ENCODE measurements around the gene MLLT3.

The MLLT3 gene

GRCh38 chr9:20512106-20512505, 110.2 kb downstream of the MLLT3 start:
- DNase-seq (ENCODE audit: low spot score): peak; percentile 70

GRCh38 chr9:20511686-20512085, 110.6 kb downstream of the MLLT3 start:
- DNase-seq (ENCODE audit: low spot score): no peak

- no peak for DNase-seq (ENCODE audit: low spot score)
Observed at GRCh38 chr9:20509466-20509865, 112.8 kb downstream of the MLLT3 start.

- no peak for DNase-seq (ENCODE audit: low spot score)
Observed at GRCh38 chr9:20508242-20508641, 114.1 kb downstream of the MLLT3 start.

- DNase-seq (ENCODE audit: low spot score): no peak
Observed at GRCh38 chr9:20507431-20507830, 114.9 kb downstream of the MLLT3 start.

GRCh38 chr9:20506099-20506900, 116.0 kb downstream of the MLLT3 start:
- DNase-seq (ENCODE audit: low spot score): no peak

GRCh38 chr9:20505574-20505973, 116.7 kb downstream of the MLLT3 start:
- no peak for DNase-seq (ENCODE audit: low spot score)

GRCh38 chr9:20504930-20505329, 117.4 kb downstream of the MLLT3 start:
- no peak for DNase-seq (ENCODE audit: low spot score)

GRCh38 chr9:20500101-20500500, 122.2 kb downstream of the MLLT3 start:
- no peak for DNase-seq (ENCODE audit: low spot score)

- DNase-seq (ENCODE audit: low spot score): no peak
Observed at GRCh38 chr9:20499013-20499412, 123.3 kb downstream of the MLLT3 start.

GRCh38 chr9:20496328-20496727, 126.0 kb downstream of the MLLT3 start:
- no peak for DNase-seq (ENCODE audit: low spot score)

- DNase-seq (ENCODE audit: low spot score): no peak
Observed at GRCh38 chr9:20495098-20495497, 127.2 kb downstream of the MLLT3 start.

GRCh38 chr9:20494035-20494434, 128.3 kb downstream of the MLLT3 start:
- DNase-seq (ENCODE audit: low spot score): no peak

- no peak for DNase-seq (ENCODE audit: low spot score)
Observed at GRCh38 chr9:20492772-20493171, 129.5 kb downstream of the MLLT3 start.

- DNase-seq (ENCODE audit: low spot score): no peak
Observed at GRCh38 chr9:20491612-20492011, 130.7 kb downstream of the MLLT3 start.

GRCh38 chr9:20490246-20490834, 132.0 kb downstream of the MLLT3 start:
- no peak for DNase-seq (ENCODE audit: low spot score)

GRCh38 chr9:20488691-20489090, 133.6 kb downstream of the MLLT3 start:
- DNase-seq (ENCODE audit: low spot score): no peak

GRCh38 chr9:20486552-20486951, 135.7 kb downstream of the MLLT3 start:
- no peak for DNase-seq (ENCODE audit: low spot score)

- no peak for DNase-seq (ENCODE audit: low spot score)
Observed at GRCh38 chr9:20481437-20481836, 140.9 kb downstream of the MLLT3 start.

GRCh38 chr9:20480249-20480648, 142.1 kb downstream of the MLLT3 start:
- DNase-seq (ENCODE audit: low spot score): no peak

GRCh38 chr9:20479419-20480155, 142.7 kb downstream of the MLLT3 start:
- DNase-seq (ENCODE audit: low spot score): no peak

- no peak for DNase-seq (ENCODE audit: low spot score)
Observed at GRCh38 chr9:20478786-20479185, 143.5 kb downstream of the MLLT3 start.
